Nephron (organoid): Measurements from ENCODE around the gene SMAD3.

ENCODE experiments used
- H3K27ac Mint-ChIP-seq, 3 experiments: 2 replicates each; pipeline ENCODE4 v1.8.0; 2020; ENCODE audit warnings: mixed read lengths in 3 of 3, mild to moderate bottlenecking in 2 of 3, moderate library complexity in 1 of 3
- H3K27me3 Mint-ChIP-seq: 2 replicates; pipeline ENCODE4 v1.8.0; 2021; ENCODE audit warnings: low read depth, mild to moderate bottlenecking, moderate library complexity, mixed read lengths
- H3K36me3 Mint-ChIP-seq: 2 replicates; pipeline ENCODE4 v1.8.0; 2020; ENCODE audit warnings: low read depth, mixed read lengths
- H3K4me1 Mint-ChIP-seq: 2 replicates; pipeline ENCODE4 v1.8.0; 2020; ENCODE audit warnings: mixed read lengths
- H3K4me3 Mint-ChIP-seq, 3 experiments: 2 replicates each; pipeline ENCODE4 v1.8.0; 2020; ENCODE audit warnings: mild to moderate bottlenecking in 3 of 3, mixed read lengths in 3 of 3, moderate library complexity in 2 of 3
- H3K9me3 Mint-ChIP-seq: 2 replicates; pipeline ENCODE4 v1.8.0; 2020; ENCODE audit warnings: mixed read lengths
- CTCF ChIP-seq, 3 experiments: fragments of 200-600 bp; sonication (generic); IDR thresholded peaks; one replicate each; pipeline ENCODE4 v1.5.0; 2021; ENCODE audit warnings: antibody characterized with exemption in 3 of 3; ENCODE audit not compliant: unreplicated experiment in 3 of 3

Gene SMAD3

GRCh38 chr15:67103021-67103420, 37.6 kb downstream of the SMAD3 start:
- H3K4me3 Mint-ChIP-seq: no peak overlapping the region
- H3K36me3 Mint-ChIP-seq: peaks cover 5% of the 10 kb centered on the region
- H3K9me3 Mint-ChIP-seq: no peaks in the 10 kb centered on the region
- H3K27me3 Mint-ChIP-seq: no peaks in the 10 kb centered on the region
- TF ChIP-seq CTCF (IDR thresholded peaks at IDR 0.05; ENCODE audit: unreplicated experiment in 3 of 3): no peak
- H3K27ac Mint-ChIP-seq: no peak overlapping the region
- peaks cover 61% of the 10 kb centered on the region for H3K4me1 Mint-ChIP-seq

GRCh38 chr15:67103432-67103831, 38.0 kb downstream of the SMAD3 start:
- H3K36me3 Mint-ChIP-seq: peaks cover 5% of the 10 kb centered on the region
- H3K9me3 Mint-ChIP-seq: no peaks in the 10 kb centered on the region
- H3K4me3 Mint-ChIP-seq: no peak overlapping the region
- H3K27ac Mint-ChIP-seq: peak overlapping the region in 2 of 3 experiments; percentile 27 to 54
- no peaks in the 10 kb centered on the region for H3K27me3 Mint-ChIP-seq
- H3K4me1 Mint-ChIP-seq: peaks cover 61% of the 10 kb centered on the region
- no peak for TF ChIP-seq CTCF (IDR thresholded peaks at IDR 0.05; ENCODE audit: unreplicated experiment in 3 of 3)

- H3K4me1 Mint-ChIP-seq: peaks cover 61% of the 10 kb centered on the region
- H3K27ac Mint-ChIP-seq: peak overlapping the region in 2 of 3 experiments; percentile 27 to 54
- no peak for TF ChIP-seq CTCF (IDR thresholded peaks at IDR 0.05; ENCODE audit: unreplicated experiment in 3 of 3)
- no peaks in the 10 kb centered on the region for H3K9me3 Mint-ChIP-seq
- peaks cover 5% of the 10 kb centered on the region for H3K36me3 Mint-ChIP-seq
- no peak overlapping the region for H3K4me3 Mint-ChIP-seq
- no peaks in the 10 kb centered on the region for H3K27me3 Mint-ChIP-seq
Observed at GRCh38 chr15:67103869-67104268, 38.5 kb downstream of the SMAD3 start.

GRCh38 chr15:67104510-67104909, 39.1 kb downstream of the SMAD3 start:
- Mint-ChIP-seq H3K27ac (peak overlapping the region in 1 of 3 experiments; percentile 27), H3K4me3 (no peak overlapping the region), H3K27me3 (no peaks in the 10 kb centered on the region), H3K9me3 (no peaks in the 10 kb centered on the region), H3K4me1 (peaks cover 61% of the 10 kb centered on the region), H3K36me3 (peaks cover 8% of the 10 kb centered on the region)
- no peak for TF ChIP-seq CTCF (IDR thresholded peaks at IDR 0.05; ENCODE audit: unreplicated experiment in 3 of 3)

- peaks cover 12% of the 10 kb centered on the region for H3K36me3 Mint-ChIP-seq
- TF ChIP-seq CTCF (IDR thresholded peaks at IDR 0.05; ENCODE audit: unreplicated experiment in 3 of 3): no peak
- H3K9me3 Mint-ChIP-seq: peaks cover 1% of the 10 kb centered on the region
- H3K27me3 Mint-ChIP-seq: no peaks in the 10 kb centered on the region
- H3K4me3 Mint-ChIP-seq: no peak overlapping the region
- H3K4me1 Mint-ChIP-seq: peaks cover 68% of the 10 kb centered on the region
- peak overlapping the region in 2 of 3 experiments; percentile 21 to 54 for H3K27ac Mint-ChIP-seq
Observed at GRCh38 chr15:67105065-67105951, 39.9 kb downstream of the SMAD3 start.
